Esophagus muscularis mucosa (tissue), 3 donors: ENCODE measurements around the gene MTUS2.

Experiments
- POLR2A ChIP-seq: fragments of 450-650 bp; IDR thresholded peaks from one replicate; pipeline ENCODE4 v1.6.1; 2017; ENCODE audit warnings: antibody characterized with exemption, moderate library complexity, mild to moderate bottlenecking, low read depth
- TF ChIP-seq, protein P1 (sequence below), 3 experiments: fragments of 200-600 bp in 2 of 3; fragments of 450-650 bp in 1 of 3; sonication (generic) in 2 of 3; IDR thresholded peaks; one replicate each; pipeline ENCODE4 v1.5.1; 2017 to 2019; ENCODE audit warnings: antibody characterized with exemption in 3 of 3, mild to moderate bottlenecking in 2 of 3, moderate library complexity in 1 of 3

DNA sequence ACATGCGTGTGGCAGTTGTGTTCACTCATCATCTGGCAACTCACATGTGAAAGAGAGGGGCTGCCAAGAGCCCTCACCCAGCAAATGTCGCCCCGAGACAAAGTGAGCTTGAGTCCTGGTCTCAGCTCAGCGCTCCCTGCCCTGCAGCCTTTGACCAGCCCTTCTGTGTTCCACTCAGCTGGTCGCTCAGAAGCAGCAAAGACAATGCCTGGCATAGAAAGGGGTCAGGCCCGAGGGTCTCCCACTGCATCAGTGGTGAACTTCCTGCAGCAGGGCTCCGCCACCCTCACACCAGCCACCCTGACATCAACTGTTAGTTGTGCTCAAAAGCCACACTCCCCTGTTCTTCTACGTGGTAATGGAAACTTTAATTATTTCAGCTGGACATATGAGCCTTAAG, 707.4 kb downstream of the MTUS2 start:
- TF ChIP-seq, protein P1, sequence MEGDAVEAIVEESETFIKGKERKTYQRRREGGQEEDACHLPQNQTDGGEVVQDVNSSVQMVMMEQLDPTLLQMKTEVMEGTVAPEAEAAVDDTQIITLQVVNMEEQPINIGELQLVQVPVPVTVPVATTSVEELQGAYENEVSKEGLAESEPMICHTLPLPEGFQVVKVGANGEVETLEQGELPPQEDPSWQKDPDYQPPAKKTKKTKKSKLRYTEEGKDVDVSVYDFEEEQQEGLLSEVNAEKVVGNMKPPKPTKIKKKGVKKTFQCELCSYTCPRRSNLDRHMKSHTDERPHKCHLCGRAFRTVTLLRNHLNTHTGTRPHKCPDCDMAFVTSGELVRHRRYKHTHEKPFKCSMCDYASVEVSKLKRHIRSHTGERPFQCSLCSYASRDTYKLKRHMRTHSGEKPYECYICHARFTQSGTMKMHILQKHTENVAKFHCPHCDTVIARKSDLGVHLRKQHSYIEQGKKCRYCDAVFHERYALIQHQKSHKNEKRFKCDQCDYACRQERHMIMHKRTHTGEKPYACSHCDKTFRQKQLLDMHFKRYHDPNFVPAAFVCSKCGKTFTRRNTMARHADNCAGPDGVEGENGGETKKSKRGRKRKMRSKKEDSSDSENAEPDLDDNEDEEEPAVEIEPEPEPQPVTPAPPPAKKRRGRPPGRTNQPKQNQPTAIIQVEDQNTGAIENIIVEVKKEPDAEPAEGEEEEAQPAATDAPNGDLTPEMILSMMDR (IDR thresholded peaks at IDR 0.05): no peak
- TF ChIP-seq POLR2A: no peak
